Mammary epithelial cell (primary cell): ENCODE results near the gene ATG4C.

ENCODE experiments used
- EZH2 ChIP-seq: IDR thresholded peaks from 2 replicates; pipeline ENCODE4 v1.6.1; 2012; ENCODE audit warnings: low read length, inconsistent platforms, borderline replicate concordance
- TF ChIP-seq, protein P1 (sequence below), 2 donors: IDR thresholded peaks in 1 of 2; conservative IDR thresholded peaks in 1 of 2; 2 replicates each; pipeline ENCODE4 v1.5.1; 2011 to 2012; ENCODE audit warnings: inconsistent platforms in 2 of 2, low read length in 2 of 2, mild to moderate bottlenecking in 2 of 2, control low read depth in 1 of 2, low read depth in 1 of 2; ENCODE audit not compliant: insufficient read depth in 1 of 2; ENCODE audit errors: extremely low read depth in 1 of 2

DNA sequence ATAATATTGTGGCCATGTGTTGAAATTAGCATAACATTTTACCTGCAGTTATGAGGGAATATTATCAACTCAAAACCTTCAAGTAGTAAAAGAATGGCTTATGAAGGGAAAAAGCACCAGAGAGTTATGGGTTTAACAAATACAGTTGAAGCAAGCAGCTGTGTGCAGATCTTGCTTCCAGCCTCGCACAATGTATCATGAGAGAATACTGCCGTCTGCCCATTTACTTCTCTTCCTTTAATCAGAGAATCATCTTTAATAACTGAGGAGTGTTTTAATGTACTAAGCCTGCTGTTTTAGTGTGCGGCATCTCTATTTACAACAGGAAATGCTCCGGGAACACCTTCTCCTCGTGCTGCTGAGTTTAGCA, 120.9 kb downstream of the ATG4C start:
- TF ChIP-seq, protein P1, sequence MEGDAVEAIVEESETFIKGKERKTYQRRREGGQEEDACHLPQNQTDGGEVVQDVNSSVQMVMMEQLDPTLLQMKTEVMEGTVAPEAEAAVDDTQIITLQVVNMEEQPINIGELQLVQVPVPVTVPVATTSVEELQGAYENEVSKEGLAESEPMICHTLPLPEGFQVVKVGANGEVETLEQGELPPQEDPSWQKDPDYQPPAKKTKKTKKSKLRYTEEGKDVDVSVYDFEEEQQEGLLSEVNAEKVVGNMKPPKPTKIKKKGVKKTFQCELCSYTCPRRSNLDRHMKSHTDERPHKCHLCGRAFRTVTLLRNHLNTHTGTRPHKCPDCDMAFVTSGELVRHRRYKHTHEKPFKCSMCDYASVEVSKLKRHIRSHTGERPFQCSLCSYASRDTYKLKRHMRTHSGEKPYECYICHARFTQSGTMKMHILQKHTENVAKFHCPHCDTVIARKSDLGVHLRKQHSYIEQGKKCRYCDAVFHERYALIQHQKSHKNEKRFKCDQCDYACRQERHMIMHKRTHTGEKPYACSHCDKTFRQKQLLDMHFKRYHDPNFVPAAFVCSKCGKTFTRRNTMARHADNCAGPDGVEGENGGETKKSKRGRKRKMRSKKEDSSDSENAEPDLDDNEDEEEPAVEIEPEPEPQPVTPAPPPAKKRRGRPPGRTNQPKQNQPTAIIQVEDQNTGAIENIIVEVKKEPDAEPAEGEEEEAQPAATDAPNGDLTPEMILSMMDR (conservative IDR thresholded peaks at IDR 0.05 in 1 of 2, IDR thresholded peaks at IDR 0.05 in 1 of 2; ENCODE audit: extremely low read depth in 1 of 2, insufficient read depth in 1 of 2, low read depth in 1 of 2, low read length in 2 of 2): no peak
- no peak for TF ChIP-seq EZH2
